CD4-positive, alpha-beta T cell treated with Interleukin-2 at 100 ng/mL for 4 hours (primary cell): Measurements from ENCODE around the gene LEPR.

Source experiments
- DNase-seq: peaks from one replicate; pipeline ENCODE4 v3.0.0-alpha.2; 2020; ENCODE audit warnings: low spot score

LEPR gene

GRCh38 chr1:65412256-65412983 is 8.0 kb upstream of the LEPR start:
- DNase-seq, result no peak

DNA sequence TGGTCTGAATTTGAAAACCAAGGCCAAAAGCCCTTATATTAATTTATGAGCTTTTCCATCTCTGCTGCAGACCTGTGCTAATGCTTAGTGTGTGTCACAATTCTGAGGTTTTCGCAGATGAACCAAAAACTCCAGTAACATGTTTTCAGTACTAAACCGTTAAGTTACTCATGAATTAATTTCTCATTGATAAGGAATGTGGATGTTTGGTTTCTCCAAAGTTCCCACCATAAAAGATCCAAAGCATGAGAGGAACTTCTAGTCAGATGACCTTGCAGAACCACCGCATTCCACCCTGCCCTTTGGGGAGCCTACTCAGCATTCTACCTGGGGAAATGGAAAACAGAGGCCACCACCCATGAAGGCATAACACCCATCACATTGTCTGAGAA is 7.5 kb upstream of the LEPR start:
- DNase-seq, result no peak

DNA sequence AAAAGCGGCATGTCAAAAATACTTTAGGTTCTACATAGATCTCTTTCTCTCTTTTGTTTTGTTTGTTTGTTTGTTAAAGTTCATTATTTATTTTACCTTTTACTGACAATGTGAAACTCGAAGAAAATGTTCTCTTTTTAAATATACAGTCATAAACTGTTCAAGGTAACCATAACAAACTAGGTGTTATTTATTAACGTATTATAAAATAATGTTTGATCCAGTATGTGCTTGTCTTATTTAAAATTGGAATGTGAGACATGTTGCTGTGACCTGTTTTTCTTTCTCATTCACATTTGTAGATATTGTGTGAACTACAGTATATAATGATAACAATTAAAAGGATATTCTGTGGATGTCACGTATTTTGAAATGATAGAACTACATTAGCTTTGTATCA is 5.9 kb upstream of the LEPR start:
- no peak for DNase-seq

DNA sequence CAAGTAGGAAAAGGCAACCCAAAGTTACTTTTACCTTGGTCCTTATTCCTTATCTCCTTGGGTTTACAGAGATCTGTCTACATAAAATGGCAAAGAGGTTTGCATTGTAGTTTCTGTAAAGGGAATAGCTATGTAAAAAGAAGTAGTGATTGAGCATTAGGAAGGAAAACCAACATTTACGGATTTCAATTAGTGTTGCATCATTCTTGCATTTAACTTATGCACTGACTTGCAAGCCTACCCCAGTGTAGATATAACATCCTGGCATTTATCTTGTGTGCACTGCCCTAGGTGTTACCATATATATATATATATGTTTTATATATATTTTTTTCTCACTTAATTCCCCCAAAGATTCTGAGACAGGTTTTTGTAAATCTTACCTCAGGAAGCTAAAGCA is 3.7 kb upstream of the LEPR start:
- DNase-seq, result no peak

DNA sequence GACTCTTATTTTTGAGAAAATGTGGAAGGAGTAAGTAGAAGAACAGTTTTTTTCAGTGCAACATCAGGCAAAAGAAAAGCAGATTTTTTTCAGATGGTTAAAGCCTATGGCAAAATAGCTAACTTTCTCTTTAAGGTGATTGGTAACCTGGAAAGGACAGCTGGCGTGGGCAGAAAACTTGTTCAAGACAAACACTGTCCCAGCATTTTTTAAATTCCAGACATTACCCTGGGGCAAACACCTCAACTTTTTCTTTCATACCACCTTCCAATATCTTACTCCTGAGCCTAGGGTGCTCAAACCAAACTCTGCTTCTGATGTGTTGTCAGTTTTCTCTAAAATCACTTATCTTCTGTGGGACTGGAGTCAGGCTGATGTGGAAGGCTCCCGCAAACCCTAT is 2.7 kb upstream of the LEPR start:
- DNase-seq, result no peak

GRCh38 chr1:65418522-65419185 is 1.8 kb upstream of the LEPR start:
- DNase-seq, result no peak

GRCh38 chr1:65419681-65420589 is 533 bp upstream of the LEPR start:
- peak; percentile 99 for DNase-seq

GRCh38 chr1:65421351-65422025 is 1.0 kb downstream of the LEPR start:
- DNase-seq, result no peak

DNA sequence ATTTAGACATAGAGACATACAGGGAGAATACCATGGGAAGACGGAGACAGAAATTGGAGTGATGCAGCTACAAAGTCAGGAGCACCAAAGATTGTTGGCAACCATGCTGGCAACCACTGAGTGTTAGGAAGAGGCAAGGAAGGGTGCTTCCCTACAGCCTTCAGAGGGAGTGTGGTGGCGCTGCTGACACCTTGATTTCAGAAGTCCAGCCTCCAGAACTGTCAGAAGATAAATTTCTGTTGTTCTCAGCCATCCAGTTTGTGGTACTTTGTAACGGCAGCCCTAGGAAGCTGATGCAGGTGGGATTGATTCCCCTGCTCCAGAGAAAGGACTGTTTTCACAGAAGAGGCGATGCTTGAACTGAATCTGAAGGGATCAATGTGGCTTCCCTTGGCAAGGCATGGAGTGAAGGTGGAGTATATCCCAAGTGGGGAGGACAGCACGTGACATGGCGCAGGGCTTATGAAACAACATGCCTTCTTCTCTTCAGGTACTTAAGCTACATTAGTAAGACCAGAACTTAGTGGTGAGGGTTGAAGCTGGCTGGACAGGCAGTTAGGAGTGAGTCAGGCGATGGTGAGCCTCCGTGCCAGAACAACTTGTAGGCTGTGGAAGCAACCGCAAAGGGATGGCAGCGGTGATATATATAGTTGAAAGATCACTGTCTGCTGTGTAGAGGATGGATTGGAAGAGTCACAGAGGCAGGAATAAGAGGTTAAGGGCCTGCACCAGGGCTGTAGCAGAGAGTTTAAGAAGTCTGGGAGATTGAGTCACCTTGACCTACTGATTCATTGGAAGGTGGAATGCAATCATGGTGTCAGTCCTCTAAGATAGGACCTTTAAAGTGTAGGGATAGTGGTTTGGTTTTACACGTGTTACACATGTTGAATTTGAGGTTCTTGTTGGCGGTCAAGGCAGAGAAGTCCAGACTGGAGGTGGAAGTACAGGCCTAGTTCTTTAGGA is 2.1 kb downstream of the LEPR start:
- no peak for DNase-seq

DNA sequence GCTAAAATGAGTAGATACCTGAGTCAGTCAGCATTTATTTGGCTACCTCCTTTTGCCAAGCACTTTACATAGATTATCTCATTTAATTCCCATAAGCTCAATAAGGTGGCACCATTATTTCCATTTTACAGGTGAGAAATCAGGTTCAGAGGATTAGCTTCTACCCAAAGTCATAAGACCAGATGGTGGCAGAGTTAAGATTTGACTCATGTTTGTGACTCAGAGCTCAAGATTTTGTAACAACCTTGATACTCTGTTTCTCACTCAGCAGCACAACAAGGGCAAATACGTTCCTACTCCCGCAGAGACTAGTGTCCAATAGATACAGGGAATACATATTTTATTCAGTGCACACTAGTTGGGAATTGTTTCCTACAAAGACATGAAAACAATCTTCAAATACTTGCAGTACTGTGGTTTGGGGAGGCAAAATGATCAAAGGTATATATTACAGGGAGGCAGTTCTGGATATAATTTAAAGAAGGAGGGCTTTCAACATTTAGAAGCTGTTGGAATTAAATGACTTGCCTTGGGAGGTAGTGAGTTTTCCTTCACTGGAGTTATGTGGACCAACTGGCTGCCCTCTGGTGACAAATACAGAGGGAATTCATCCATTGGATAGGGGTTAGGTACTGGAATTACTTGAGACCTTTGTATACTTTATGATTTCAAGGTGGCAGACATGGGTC is 3.6 kb downstream of the LEPR start:
- DNase-seq, result peak; percentile 23

- no peak for DNase-seq
These were observed 4.1 kb downstream of the LEPR start for GRCh38 chr1:65424573-65424889.

DNA sequence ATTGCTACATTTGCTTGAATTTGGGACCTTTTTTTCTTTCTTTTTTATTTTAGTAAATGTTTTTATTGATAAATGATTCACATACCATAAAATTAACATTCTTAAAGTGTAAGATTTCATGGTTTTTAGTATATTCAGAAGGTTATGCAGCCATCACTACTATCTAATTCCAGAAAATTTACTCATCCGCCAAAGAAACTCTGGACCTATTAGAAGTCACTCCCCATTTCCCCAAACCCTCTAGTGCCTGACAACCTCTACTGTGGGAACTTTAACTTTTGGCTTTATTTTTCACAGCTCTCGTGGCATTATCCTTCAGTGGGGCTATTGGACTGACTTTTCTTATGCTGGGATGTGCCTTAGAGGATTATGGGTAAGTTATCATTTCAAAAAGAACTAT is 4.5 kb downstream of the LEPR start:
- no peak for DNase-seq

- DNase-seq, result no peak
These were observed 5.2 kb downstream of the LEPR start for GRCh38 chr1:65425697-65426096.

DNA sequence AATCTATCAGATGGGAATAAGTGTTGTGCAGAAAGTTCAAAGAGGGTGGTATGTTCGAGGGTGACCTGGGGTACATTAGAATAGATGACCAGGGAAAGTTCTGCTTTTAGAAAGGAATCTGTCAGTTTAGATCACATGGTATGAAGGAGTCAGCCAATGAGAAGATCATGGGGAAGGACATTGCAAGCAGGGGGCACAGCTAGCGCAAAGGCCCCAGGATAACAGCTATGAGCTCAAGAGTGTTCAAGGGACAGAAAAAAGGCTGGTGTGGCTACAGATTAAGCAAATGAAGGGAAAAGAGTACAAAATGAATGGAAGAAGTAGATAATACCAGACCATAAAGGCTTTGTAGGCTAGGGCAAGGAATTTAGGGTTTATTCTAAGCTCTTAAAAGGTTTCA is 8.6 kb downstream of the LEPR start:
- no peak for DNase-seq

DNA sequence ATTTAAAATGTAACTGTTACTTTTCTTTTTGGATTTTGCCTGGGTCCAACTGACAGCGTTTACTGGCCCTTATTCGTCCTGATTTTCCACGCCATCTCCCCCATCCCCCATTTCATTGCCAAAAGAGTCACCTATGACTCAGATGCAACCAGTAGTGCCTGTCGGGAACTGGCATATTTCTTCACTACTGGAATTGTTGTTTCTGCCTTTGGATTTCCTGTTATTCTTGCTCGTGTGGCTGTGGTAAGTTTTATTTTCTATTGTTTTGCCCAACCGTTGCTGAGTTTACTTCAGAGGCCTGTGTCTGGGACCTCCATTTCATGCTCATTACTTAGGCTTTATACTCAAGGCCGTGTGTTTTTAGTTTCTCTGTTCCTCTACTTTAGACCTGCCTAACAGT is 9.3 kb downstream of the LEPR start:
- DNase-seq, result no peak

GRCh38 chr1:65431111-65431705 is 10.7 kb downstream of the LEPR start:
- peak; percentile 44 for DNase-seq

DNA sequence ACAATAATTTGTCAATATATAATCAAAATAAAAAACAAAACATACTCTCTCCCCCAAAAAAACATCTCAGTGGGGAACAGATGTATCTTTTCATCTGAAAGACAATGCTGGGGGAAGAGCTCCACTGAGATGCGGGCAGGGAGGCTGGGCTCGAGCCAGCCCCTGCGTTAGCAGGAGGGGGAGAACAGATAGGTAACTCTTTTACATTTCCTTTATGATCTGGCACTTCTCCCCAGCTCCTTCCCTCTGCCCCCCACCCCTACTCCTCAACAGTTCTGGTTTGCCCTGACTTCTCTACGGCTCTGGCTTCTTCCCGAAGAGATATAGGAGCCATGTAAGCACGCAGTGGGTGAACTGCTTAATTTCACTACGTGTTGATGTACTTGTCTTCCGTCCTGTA is 12.4 kb downstream of the LEPR start:
- DNase-seq, result no peak

- no peak for DNase-seq
These were observed 13.8 kb downstream of the LEPR start for GRCh38 chr1:65434255-65434654.

DNA sequence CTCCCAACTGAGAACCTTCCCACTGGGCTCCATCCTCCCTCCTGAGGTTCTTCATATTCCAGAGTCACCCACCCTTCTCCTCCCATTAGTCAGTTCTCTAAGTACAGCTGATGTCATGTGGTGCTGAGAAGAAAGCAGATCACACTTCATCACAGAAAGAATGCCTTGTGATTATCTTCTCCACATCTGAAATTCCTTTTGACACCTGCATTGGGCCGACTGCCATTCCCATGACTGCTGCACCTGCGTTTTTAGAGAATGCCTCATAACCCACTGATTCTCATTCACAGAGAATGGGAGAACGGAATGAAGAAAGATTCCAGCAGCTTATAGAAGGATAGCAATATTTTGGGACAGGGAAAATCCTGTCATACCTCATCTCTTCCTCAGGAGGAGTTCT is 14.3 kb downstream of the LEPR start:
- DNase-seq, result no peak

GRCh38 chr1:65435987-65436386 is 15.5 kb downstream of the LEPR start:
- DNase-seq, result no peak
